ENCODE measurements around the gene ARMC12.

The ARMC12 gene

GRCh38 chr6:35736253-35736894, 458 bp upstream of the ARMC12 start:
- peak; percentile 91 for TF ChIP-seq CTCF (conservative IDR thresholded peaks at IDR 0.05; ENCODE audit: low read length)
- peak; percentile 39 for DNase-seq (ENCODE audit: low read depth)
- H3K4me3 ChIP-seq (ENCODE audit: low read length), result no peak overlapping the region

GRCh38 chr6:35737413-35738211, 780 bp downstream of the ARMC12 start:
- peak; percentile 93 for TF ChIP-seq CTCF (conservative IDR thresholded peaks at IDR 0.05; ENCODE audit: low read length)
- DNase-seq (ENCODE audit: low read depth), result peak; percentile 87
- H3K4me3 ChIP-seq (ENCODE audit: low read length), result no peak overlapping the region

- DNase-seq (ENCODE audit: low read depth), result no peak
- H3K4me3 ChIP-seq (ENCODE audit: low read length), result no peak overlapping the region
- TF ChIP-seq CTCF (conservative IDR thresholded peaks at IDR 0.05; ENCODE audit: low read length), result no peak
Measured at GRCh38 chr6:35739645-35740524, 3.1 kb downstream of the ARMC12 start.

- TF ChIP-seq CTCF (conservative IDR thresholded peaks at IDR 0.05; ENCODE audit: low read length), result no peak
- DNase-seq (ENCODE audit: low read depth), result no peak
- no peak overlapping the region for H3K4me3 ChIP-seq (ENCODE audit: low read length)
Measured at GRCh38 chr6:35742842-35743241, 6.0 kb downstream of the ARMC12 start.

GRCh38 chr6:35745509-35745908, 8.7 kb downstream of the ARMC12 start:
- no peak overlapping the region for H3K4me3 ChIP-seq (ENCODE audit: low read length)

GRCh38 chr6:35746516-35746915, 9.7 kb downstream of the ARMC12 start:
- no peak for DNase-seq (ENCODE audit: low read depth)
- no peak for TF ChIP-seq CTCF (conservative IDR thresholded peaks at IDR 0.05; ENCODE audit: low read length)
- H3K4me3 ChIP-seq (ENCODE audit: low read length), result no peak overlapping the region

More at GRCh38 chr6:35745509-35745908, 8.7 kb downstream of the ARMC12 start:
- no peak for TF ChIP-seq CTCF (conservative IDR thresholded peaks at IDR 0.05; ENCODE audit: low read length)
- no peak for DNase-seq (ENCODE audit: low read depth)
